GM23338 (cell line): Measurements from ENCODE around the gene NQO2. TPM values are rescaled to one million over a fixed set of nuclear protein-coding genes. Genes with fewer than 3 reads are reported as not detected.

Experiments
- ATAC-seq: fragments of 200-7000 bp; cut with Tn5 transposase; 3 replicates; pipeline ENCODE4 v1.9.1; 2020
- DNase-seq: peaks from one replicate; pipeline ENCODE4 v3.0.0-alpha.2; 2015; ENCODE audit warnings: low spot score
- H2AFZ ChIP-seq: fragments of 200-600 bp; sonication (generic); 2 replicates; pipeline ENCODE4 v1.8.0; 2016; ENCODE audit warnings: antibody characterized with exemption, mild to moderate bottlenecking, moderate library complexity
- H3F3A ChIP-seq: fragments of 200-600 bp; sonication (generic); replicated peaks from 2 replicates; pipeline ENCODE4 v1.8.0; 2017; ENCODE audit warnings: antibody characterized with exemption, mixed run types, low read depth
- H3K27ac ChIP-seq: fragments of 200-600 bp; sonication (generic); 2 replicates; pipeline ENCODE4 v1.6.1; 2016; ENCODE audit warnings: low read depth
- H3K27me3 ChIP-seq: fragments of 200-600 bp; sonication (generic); 2 replicates; pipeline ENCODE4 v1.8.0; 2016; ENCODE audit warnings: mild to moderate bottlenecking, mixed run types, moderate library complexity; ENCODE audit not compliant: insufficient read depth
- H3K36me3 ChIP-seq: fragments of 200-600 bp; sonication (generic); 2 replicates; pipeline ENCODE4 v1.8.0; 2016; ENCODE audit warnings: mild to moderate bottlenecking; ENCODE audit not compliant: insufficient read depth
- H3K4me1 ChIP-seq: fragments of 200-600 bp; sonication (generic); 2 replicates; pipeline ENCODE4 v1.8.0; 2016; ENCODE audit warnings: mild to moderate bottlenecking, moderate library complexity; ENCODE audit not compliant: insufficient read depth
- H3K4me2 ChIP-seq: fragments of 200-600 bp; sonication (generic); 2 replicates; pipeline ENCODE4 v1.7.1; 2017; ENCODE audit warnings: mixed run types
- H3K4me3 ChIP-seq: fragments of 200-600 bp; sonication (generic); 2 replicates; pipeline ENCODE4 v1.6.1; 2016; ENCODE audit warnings: mixed run types
- H3K79me2 ChIP-seq: fragments of 200-600 bp; sonication (generic); replicated peaks from 2 replicates; pipeline ENCODE4 v1.8.0; 2017; ENCODE audit warnings: mild to moderate bottlenecking; ENCODE audit not compliant: insufficient read depth
- H3K9me2 ChIP-seq: fragments of 200-600 bp; sonication (generic); 2 replicates; pipeline ENCODE4 v1.8.0; 2017; ENCODE audit not compliant: insufficient read depth
- H4K20me1 ChIP-seq: fragments of 200-600 bp; sonication (generic); replicated peaks from 2 replicates; pipeline ENCODE4 v1.8.0; 2017; ENCODE audit warnings: mild to moderate bottlenecking; ENCODE audit not compliant: insufficient read depth
- H3K27ac Mint-ChIP-seq: 2 replicates; pipeline ENCODE4 v1.8.0; 2020; ENCODE audit warnings: inconsistent platforms, mild to moderate bottlenecking, moderate library complexity, mixed read lengths
- H3K27me3 Mint-ChIP-seq: 3 replicates; pipeline ENCODE4 v1.8.0; 2022; ENCODE audit warnings: low read depth, mild to moderate bottlenecking, moderate library complexity, mixed read lengths, inconsistent platforms; ENCODE audit not compliant: insufficient read depth, poor library complexity
- H3K36me3 Mint-ChIP-seq: 3 replicates; pipeline ENCODE4 v1.8.0; 2021; ENCODE audit warnings: low read depth, mild to moderate bottlenecking, inconsistent platforms, moderate library complexity, mixed read lengths
- H3K4me1 Mint-ChIP-seq: 3 replicates; pipeline ENCODE4 v1.8.0; 2020; ENCODE audit warnings: mild to moderate bottlenecking, inconsistent platforms, mixed read lengths
- H3K4me3 Mint-ChIP-seq: 3 replicates; pipeline ENCODE4 v1.8.0; 2021; ENCODE audit warnings: moderate library complexity, mild to moderate bottlenecking, inconsistent platforms, mixed read lengths
- H3K9me3 Mint-ChIP-seq: 3 replicates; pipeline ENCODE4 v1.8.0; 2020; ENCODE audit warnings: moderate library complexity, mild to moderate bottlenecking, inconsistent platforms, mixed read lengths
- CREB1 ChIP-seq: fragments of 250-450 bp; sonication (Bioruptor Pico); IDR thresholded peaks from 2 replicates; pipeline ENCODE4 v1.5.0; 2020; ENCODE audit warnings: low read depth, mild to moderate bottlenecking, moderate library complexity
- EZH2phosphoT487 ChIP-seq: fragments of 200-600 bp; sonication (generic); IDR thresholded peaks from one replicate; pipeline ENCODE4 v1.8.1; 2018; ENCODE audit warnings: antibody characterized with exemption; ENCODE audit not compliant: unreplicated experiment
- JUNB ChIP-seq: IDR thresholded peaks from one replicate; pipeline ENCODE4 v1.6.1; 2016; ENCODE audit warnings: antibody characterized with exemption; ENCODE audit not compliant: unreplicated experiment
- NANOG ChIP-seq: IDR thresholded peaks from 2 replicates; pipeline ENCODE4 v1.6.1; 2016; ENCODE audit warnings: antibody characterized with exemption, borderline replicate concordance
- POLR2AphosphoS5 ChIP-seq: IDR thresholded peaks from 2 replicates; pipeline ENCODE4 v1.6.1; 2016; ENCODE audit warnings: antibody characterized with exemption, low read depth
- STAT1 ChIP-seq: IDR thresholded peaks from one replicate; pipeline ENCODE4 v1.6.1; 2016; ENCODE audit warnings: antibody characterized with exemption; ENCODE audit not compliant: unreplicated experiment
- ZNF114 ChIP-seq: fragments of 250-450 bp; sonication (Bioruptor Pico); IDR thresholded peaks from 2 replicates; pipeline ENCODE4 v1.5.0; 2020; ENCODE audit warnings: mild to moderate bottlenecking, moderate library complexity
- ZNF331 ChIP-seq: fragments of 250-450 bp; sonication (Bioruptor Pico); IDR thresholded peaks from 2 replicates; pipeline ENCODE4 v1.5.0; 2020; ENCODE audit warnings: low read depth, mild to moderate bottlenecking, moderate library complexity
- polyA plus RNA-seq: library from polyadenylated mRNA; unstranded; fragments of >200 nt; fragmentation: Nextera tagmentation; extraction: Ambion mirVana; gene quantifications from 2 replicates; pipeline ENCODE4 v1.2.1, GENCODE V29; 2016
- total RNA-seq: library from RNA; depleted of rRNA; stranded (reverse); fragments of >200 nt; shearing (Covaris generic); gene quantifications from 2 replicates; pipeline ENCODE4 v1.2.3, GENCODE V29; 2014
- TF ChIP-seq, protein P1 (sequence below): IDR thresholded peaks from one replicate; pipeline ENCODE4 v1.6.1; 2018; ENCODE audit warnings: antibody characterized with exemption; ENCODE audit not compliant: unreplicated experiment
- TF ChIP-seq, protein P2 (sequence below): IDR thresholded peaks from 2 replicates; pipeline ENCODE4 v1.6.1; 2016; ENCODE audit warnings: antibody characterized with exemption
- TF ChIP-seq, protein P3 (sequence below), 2 experiments: fragments of 200-600 bp in 1 of 2; sonication (generic) in 1 of 2; conservative IDR thresholded peaks; 2 replicates each; pipeline versions ENCODE4 v1.5.1 to v1.6.1; 2016 to 2017; ENCODE audit warnings: antibody characterized with exemption in 2 of 2, low read depth in 2 of 2, mild to moderate bottlenecking in 2 of 2, moderate library complexity in 1 of 2

The NQO2 gene
- total and polyA plus RNA-seq, 2 experiments from 2014 or later, result 117 to 173 TPM

DNA sequence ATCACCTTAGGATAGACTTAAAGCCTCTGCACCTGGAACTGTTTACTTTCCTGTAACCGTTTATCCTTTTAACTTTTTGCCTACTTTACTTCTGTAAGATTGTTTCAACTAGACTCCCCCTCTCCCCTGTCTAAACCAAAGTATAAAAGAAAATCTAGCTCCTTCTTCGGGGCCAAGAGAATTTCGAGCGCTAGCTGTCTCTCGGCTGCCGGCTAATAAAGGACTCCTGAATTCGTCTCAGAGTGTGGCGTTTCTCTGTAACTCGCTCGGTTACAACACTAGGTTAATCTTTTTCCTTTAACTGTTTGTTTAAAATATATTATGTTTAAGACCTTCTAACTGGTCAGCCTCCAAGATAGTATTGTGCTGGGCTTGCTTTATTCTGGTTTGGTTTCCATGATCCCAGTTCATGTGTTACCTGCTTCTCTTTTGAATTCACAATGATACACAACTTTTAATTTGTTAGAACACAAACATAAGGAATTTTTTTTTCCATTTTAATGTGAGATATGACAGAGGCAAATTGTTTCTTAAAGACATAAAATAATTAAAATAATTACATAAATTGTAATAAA lies 8.7 kb upstream of the NQO2 start:
- DNase-seq (no peak), ATAC-seq (no peak)
- Histone ChIP-seq H3K9me2 (no peaks in the 10 kb centered on the region), H2AFZ (no peak overlapping the region), H3F3A (peaks cover 11% of the 10 kb centered on the region; the same call in 1 of the 2 replicates), H3K79me2 (no peaks in the 10 kb centered on the region), H3K27me3 (no peaks in the 10 kb centered on the region), H3K36me3 (no peaks in the 10 kb centered on the region), H3K27ac (peak overlapping the region; percentile 98), H4K20me1 (no peaks in the 10 kb centered on the region), H3K4me3 (peak overlapping the region; percentile 50; the same call in 1 of the 2 replicates), H3K4me2 (peak overlapping the region; percentile 70), H3K4me1 (peaks cover 22% of the 10 kb centered on the region)
- H3K27ac Mint-ChIP-seq, result peak overlapping the region; percentile 100
- H3K9me3 Mint-ChIP-seq, result peaks cover 9% of the 10 kb centered on the region; the same call in 1 of the 3 replicates
- TF ChIP-seq EZH2phosphoT487, result no peak
- TF ChIP-seq, protein P1, sequence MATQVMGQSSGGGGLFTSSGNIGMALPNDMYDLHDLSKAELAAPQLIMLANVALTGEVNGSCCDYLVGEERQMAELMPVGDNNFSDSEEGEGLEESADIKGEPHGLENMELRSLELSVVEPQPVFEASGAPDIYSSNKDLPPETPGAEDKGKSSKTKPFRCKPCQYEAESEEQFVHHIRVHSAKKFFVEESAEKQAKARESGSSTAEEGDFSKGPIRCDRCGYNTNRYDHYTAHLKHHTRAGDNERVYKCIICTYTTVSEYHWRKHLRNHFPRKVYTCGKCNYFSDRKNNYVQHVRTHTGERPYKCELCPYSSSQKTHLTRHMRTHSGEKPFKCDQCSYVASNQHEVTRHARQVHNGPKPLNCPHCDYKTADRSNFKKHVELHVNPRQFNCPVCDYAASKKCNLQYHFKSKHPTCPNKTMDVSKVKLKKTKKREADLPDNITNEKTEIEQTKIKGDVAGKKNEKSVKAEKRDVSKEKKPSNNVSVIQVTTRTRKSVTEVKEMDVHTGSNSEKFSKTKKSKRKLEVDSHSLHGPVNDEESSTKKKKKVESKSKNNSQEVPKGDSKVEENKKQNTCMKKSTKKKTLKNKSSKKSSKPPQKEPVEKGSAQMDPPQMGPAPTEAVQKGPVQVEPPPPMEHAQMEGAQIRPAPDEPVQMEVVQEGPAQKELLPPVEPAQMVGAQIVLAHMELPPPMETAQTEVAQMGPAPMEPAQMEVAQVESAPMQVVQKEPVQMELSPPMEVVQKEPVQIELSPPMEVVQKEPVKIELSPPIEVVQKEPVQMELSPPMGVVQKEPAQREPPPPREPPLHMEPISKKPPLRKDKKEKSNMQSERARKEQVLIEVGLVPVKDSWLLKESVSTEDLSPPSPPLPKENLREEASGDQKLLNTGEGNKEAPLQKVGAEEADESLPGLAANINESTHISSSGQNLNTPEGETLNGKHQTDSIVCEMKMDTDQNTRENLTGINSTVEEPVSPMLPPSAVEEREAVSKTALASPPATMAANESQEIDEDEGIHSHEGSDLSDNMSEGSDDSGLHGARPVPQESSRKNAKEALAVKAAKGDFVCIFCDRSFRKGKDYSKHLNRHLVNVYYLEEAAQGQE, result no peak
- TF ChIP-seq JUNB, result no peak
- TF ChIP-seq, protein P2, sequence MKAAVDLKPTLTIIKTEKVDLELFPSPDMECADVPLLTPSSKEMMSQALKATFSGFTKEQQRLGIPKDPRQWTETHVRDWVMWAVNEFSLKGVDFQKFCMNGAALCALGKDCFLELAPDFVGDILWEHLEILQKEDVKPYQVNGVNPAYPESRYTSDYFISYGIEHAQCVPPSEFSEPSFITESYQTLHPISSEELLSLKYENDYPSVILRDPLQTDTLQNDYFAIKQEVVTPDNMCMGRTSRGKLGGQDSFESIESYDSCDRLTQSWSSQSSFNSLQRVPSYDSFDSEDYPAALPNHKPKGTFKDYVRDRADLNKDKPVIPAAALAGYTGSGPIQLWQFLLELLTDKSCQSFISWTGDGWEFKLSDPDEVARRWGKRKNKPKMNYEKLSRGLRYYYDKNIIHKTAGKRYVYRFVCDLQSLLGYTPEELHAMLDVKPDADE, result no peak
- no peak for TF ChIP-seq STAT1
- no peak for TF ChIP-seq ZNF114 (CRISPR knock-in tag)
- TF ChIP-seq, protein P3, sequence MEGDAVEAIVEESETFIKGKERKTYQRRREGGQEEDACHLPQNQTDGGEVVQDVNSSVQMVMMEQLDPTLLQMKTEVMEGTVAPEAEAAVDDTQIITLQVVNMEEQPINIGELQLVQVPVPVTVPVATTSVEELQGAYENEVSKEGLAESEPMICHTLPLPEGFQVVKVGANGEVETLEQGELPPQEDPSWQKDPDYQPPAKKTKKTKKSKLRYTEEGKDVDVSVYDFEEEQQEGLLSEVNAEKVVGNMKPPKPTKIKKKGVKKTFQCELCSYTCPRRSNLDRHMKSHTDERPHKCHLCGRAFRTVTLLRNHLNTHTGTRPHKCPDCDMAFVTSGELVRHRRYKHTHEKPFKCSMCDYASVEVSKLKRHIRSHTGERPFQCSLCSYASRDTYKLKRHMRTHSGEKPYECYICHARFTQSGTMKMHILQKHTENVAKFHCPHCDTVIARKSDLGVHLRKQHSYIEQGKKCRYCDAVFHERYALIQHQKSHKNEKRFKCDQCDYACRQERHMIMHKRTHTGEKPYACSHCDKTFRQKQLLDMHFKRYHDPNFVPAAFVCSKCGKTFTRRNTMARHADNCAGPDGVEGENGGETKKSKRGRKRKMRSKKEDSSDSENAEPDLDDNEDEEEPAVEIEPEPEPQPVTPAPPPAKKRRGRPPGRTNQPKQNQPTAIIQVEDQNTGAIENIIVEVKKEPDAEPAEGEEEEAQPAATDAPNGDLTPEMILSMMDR (conservative IDR thresholded peaks at IDR 0.05; ENCODE audit: low read depth in 2 of 2), result no peak
- TF ChIP-seq CREB1 (CRISPR knock-in tag), result no peak
- TF ChIP-seq POLR2AphosphoS5, result no peak
- TF ChIP-seq ZNF331 (CRISPR knock-in tag), result no peak
- TF ChIP-seq NANOG, result no peak
- H3K27me3 Mint-ChIP-seq, result peaks cover 15% of the 10 kb centered on the region
- peaks cover 33% of the 10 kb centered on the region for H3K4me1 Mint-ChIP-seq
- peak overlapping the region; percentile 87; the same call in 2 of the 3 replicates for H3K4me3 Mint-ChIP-seq
- H3K36me3 Mint-ChIP-seq, result no peaks in the 10 kb centered on the region; the same call in 2 of the 3 replicates
